Measurements from ENCODE around the gene PKDREJ.

Gene PKDREJ

GRCh38 chr22:46226577-46226976 is 36.6 kb downstream of the PKDREJ start:
- H3K27me3 Mint-ChIP-seq, result no peaks in the 10 kb centered on the region
- H3K27ac Mint-ChIP-seq, result no peak overlapping the region
- H3K36me3 Mint-ChIP-seq (ENCODE audit: insufficient read depth), result peaks cover 1% of the 10 kb centered on the region
- no peak overlapping the region for H3K4me3 Mint-ChIP-seq
- H3K4me1 Mint-ChIP-seq (ENCODE audit: low read depth in 2 of 2), result peaks cover 0 to 3% of the 10 kb centered on the region in 2 donors
- no peak for DNase-seq
- no peak for ATAC-seq (replicated peaks)
- no peaks in the 10 kb centered on the region for H3K9me3 Mint-ChIP-seq

- no peak overlapping the region for H3K27ac Mint-ChIP-seq
- H3K27me3 Mint-ChIP-seq, result no peaks in the 10 kb centered on the region
- ATAC-seq (replicated peaks), result no peak
- no peak overlapping the region for H3K4me3 Mint-ChIP-seq
- H3K36me3 Mint-ChIP-seq (ENCODE audit: insufficient read depth), result peaks cover 7% of the 10 kb centered on the region
- no peak for DNase-seq
- no peaks in the 10 kb centered on the region for H3K9me3 Mint-ChIP-seq
- peaks cover 0 to 3% of the 10 kb centered on the region in 2 donors for H3K4me1 Mint-ChIP-seq (ENCODE audit: low read depth in 2 of 2)
Measured at GRCh38 chr22:46225631-46226030, 37.5 kb downstream of the PKDREJ start.

- Mint-ChIP-seq H3K27me3 (no peaks in the 10 kb centered on the region), H3K27ac (no peak overlapping the region), H3K4me3 (no peak overlapping the region), H3K9me3 (no peaks in the 10 kb centered on the region), H3K4me1 (ENCODE audit: low read depth in 2 of 2) (peaks cover 0 to 3% of the 10 kb centered on the region in 2 donors), H3K36me3 (ENCODE audit: insufficient read depth) (peaks cover 9% of the 10 kb centered on the region)
- ATAC-seq (replicated peaks), result no peak
- DNase-seq, result no peak
Measured at GRCh38 chr22:46224898-46225290, 38.2 kb downstream of the PKDREJ start.

GRCh38 chr22:46224044-46224897 is 38.9 kb downstream of the PKDREJ start:
- Mint-ChIP-seq H3K27me3 (no peaks in the 10 kb centered on the region), H3K4me3 (no peak overlapping the region), H3K4me1 (ENCODE audit: low read depth in 2 of 2) (peaks cover 2 to 6% of the 10 kb centered on the region in 2 donors), H3K9me3 (no peaks in the 10 kb centered on the region), H3K27ac (no peak overlapping the region), H3K36me3 (ENCODE audit: insufficient read depth) (peaks cover 13% of the 10 kb centered on the region)
- ATAC-seq (replicated peaks) (no peak), DNase-seq (no peak)

- Mint-ChIP-seq H3K4me3 (no peak overlapping the region), H3K4me1 (ENCODE audit: low read depth in 2 of 2) (peaks cover 2 to 5% of the 10 kb centered on the region in 2 donors), H3K36me3 (ENCODE audit: insufficient read depth) (peaks cover 28% of the 10 kb centered on the region), H3K27me3 (no peaks in the 10 kb centered on the region), H3K9me3 (no peaks in the 10 kb centered on the region), H3K27ac (no peak overlapping the region)
- no peak for ATAC-seq (replicated peaks)
- DNase-seq, result no peak
Measured at GRCh38 chr22:46220921-46221320, 42.2 kb downstream of the PKDREJ start.

GRCh38 chr22:46219636-46220035 is 43.5 kb downstream of the PKDREJ start:
- Mint-ChIP-seq H3K4me1 (ENCODE audit: low read depth in 2 of 2) (peaks cover 2 to 3% of the 10 kb centered on the region in 2 donors), H3K36me3 (ENCODE audit: insufficient read depth) (peaks cover 35% of the 10 kb centered on the region), H3K27me3 (no peaks in the 10 kb centered on the region), H3K4me3 (no peak overlapping the region), H3K27ac (peak overlapping the region; percentile 17 to 36), H3K9me3 (no peaks in the 10 kb centered on the region)
- peak in 1 of 3 experiments; percentile 2 for DNase-seq
- ATAC-seq (replicated peaks), result no peak

- Mint-ChIP-seq H3K36me3 (ENCODE audit: insufficient read depth) (peaks cover 31% of the 10 kb centered on the region), H3K4me1 (ENCODE audit: low read depth in 2 of 2) (peaks cover 1 to 2% of the 10 kb centered on the region in 2 donors), H3K9me3 (no peaks in the 10 kb centered on the region), H3K27ac (no peak overlapping the region), H3K27me3 (no peaks in the 10 kb centered on the region), H3K4me3 (no peak overlapping the region)
- DNase-seq (no peak), ATAC-seq (replicated peaks) (no peak)
Measured at GRCh38 chr22:46214616-46215015, 48.5 kb downstream of the PKDREJ start.

- H3K4me1 Mint-ChIP-seq (ENCODE audit: low read depth in 2 of 2), result no peaks in the 10 kb centered on the region
- H3K4me3 Mint-ChIP-seq, result no peak overlapping the region
- no peak overlapping the region for H3K27ac Mint-ChIP-seq
- peaks cover 0 to 2% of the 10 kb centered on the region in 2 donors for H3K9me3 Mint-ChIP-seq
- H3K27me3 Mint-ChIP-seq, result no peaks in the 10 kb centered on the region
- peaks cover 27% of the 10 kb centered on the region for H3K36me3 Mint-ChIP-seq (ENCODE audit: insufficient read depth)
- no peak for ATAC-seq (replicated peaks)
- no peak for DNase-seq
Measured at GRCh38 chr22:46214149-46214548, 49.0 kb downstream of the PKDREJ start.

GRCh38 chr22:46213052-46213451 is 50.1 kb downstream of the PKDREJ start:
- Mint-ChIP-seq H3K27me3 (no peaks in the 10 kb centered on the region), H3K36me3 (ENCODE audit: insufficient read depth) (peaks cover 21% of the 10 kb centered on the region), H3K27ac (no peak overlapping the region), H3K4me1 (ENCODE audit: low read depth in 2 of 2) (no peaks in the 10 kb centered on the region), H3K4me3 (no peak overlapping the region), H3K9me3 (peaks cover 0 to 6% of the 10 kb centered on the region in 2 donors)
- DNase-seq (no peak), ATAC-seq (replicated peaks) (no peak)

- Mint-ChIP-seq H3K9me3 (peaks cover 0 to 6% of the 10 kb centered on the region in 2 donors), H3K4me1 (ENCODE audit: low read depth in 2 of 2) (no peaks in the 10 kb centered on the region), H3K27me3 (no peaks in the 10 kb centered on the region), H3K4me3 (no peak overlapping the region), H3K36me3 (ENCODE audit: insufficient read depth) (peaks cover 16% of the 10 kb centered on the region), H3K27ac (no peak overlapping the region)
- DNase-seq (no peak), ATAC-seq (replicated peaks) (no peak)
Measured at GRCh38 chr22:46212195-46212594, 50.9 kb downstream of the PKDREJ start.

- Mint-ChIP-seq H3K27me3 (no peaks in the 10 kb centered on the region), H3K27ac (no peak overlapping the region), H3K9me3 (peaks cover 0 to 6% of the 10 kb centered on the region in 2 donors), H3K36me3 (ENCODE audit: insufficient read depth) (peaks cover 4% of the 10 kb centered on the region), H3K4me1 (ENCODE audit: low read depth in 2 of 2) (no peaks in the 10 kb centered on the region), H3K4me3 (no peak overlapping the region)
- ATAC-seq (replicated peaks) (no peak), DNase-seq (no peak)
Measured at GRCh38 chr22:46209262-46209661, 53.9 kb downstream of the PKDREJ start.
